ENCODE results near the gene AMZ1. TPM values are rescaled to one million over a fixed set of nuclear protein-coding genes. Genes with fewer than 3 reads are reported as not detected.
A peak's percentile ranks its signal among the peaks of the same experiment; 100 is the strongest.
"Not testable (repeated sequence)": the region's sequence is repeated elsewhere in the genome, so short reads cannot be mapped to it uniquely, and the experiment has no call there.

AMZ1 gene
- total RNA-seq, 4 donors from 2014 or later: 0.35 to 4.6 (median 4.4) TPM; not detected in 1

DNA sequence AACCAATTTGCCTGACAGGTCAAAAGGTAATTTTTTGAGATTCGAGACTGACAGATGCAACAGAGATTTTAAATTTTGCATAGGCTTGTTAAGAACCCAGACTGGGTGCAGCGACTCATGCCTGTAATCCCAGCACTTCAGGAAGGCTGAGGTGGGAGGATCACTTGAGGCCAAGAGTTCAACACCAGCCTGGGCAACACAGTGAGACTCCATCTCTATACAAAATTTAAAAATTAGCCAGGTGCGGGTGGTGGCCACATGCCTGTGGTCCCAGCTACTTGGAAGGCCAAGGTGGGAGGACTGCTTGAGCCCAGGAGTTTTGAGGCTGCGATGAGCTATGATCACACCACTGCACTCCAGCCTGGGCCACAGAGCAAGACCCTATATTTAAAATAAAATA, 34.6 kb downstream of the AMZ1 start:
- H3K4me1 ChIP-seq: no peaks in the 10 kb centered on the region

GRCh38 chr7:2723138-2723850, 35.3 kb downstream of the AMZ1 start:
- no peak for TF ChIP-seq POLR2A (IDR thresholded peaks at IDR 0.05)
- TF ChIP-seq, protein P1, sequence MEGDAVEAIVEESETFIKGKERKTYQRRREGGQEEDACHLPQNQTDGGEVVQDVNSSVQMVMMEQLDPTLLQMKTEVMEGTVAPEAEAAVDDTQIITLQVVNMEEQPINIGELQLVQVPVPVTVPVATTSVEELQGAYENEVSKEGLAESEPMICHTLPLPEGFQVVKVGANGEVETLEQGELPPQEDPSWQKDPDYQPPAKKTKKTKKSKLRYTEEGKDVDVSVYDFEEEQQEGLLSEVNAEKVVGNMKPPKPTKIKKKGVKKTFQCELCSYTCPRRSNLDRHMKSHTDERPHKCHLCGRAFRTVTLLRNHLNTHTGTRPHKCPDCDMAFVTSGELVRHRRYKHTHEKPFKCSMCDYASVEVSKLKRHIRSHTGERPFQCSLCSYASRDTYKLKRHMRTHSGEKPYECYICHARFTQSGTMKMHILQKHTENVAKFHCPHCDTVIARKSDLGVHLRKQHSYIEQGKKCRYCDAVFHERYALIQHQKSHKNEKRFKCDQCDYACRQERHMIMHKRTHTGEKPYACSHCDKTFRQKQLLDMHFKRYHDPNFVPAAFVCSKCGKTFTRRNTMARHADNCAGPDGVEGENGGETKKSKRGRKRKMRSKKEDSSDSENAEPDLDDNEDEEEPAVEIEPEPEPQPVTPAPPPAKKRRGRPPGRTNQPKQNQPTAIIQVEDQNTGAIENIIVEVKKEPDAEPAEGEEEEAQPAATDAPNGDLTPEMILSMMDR (IDR thresholded peaks at IDR 0.05): no peak
- H3K4me3 ChIP-seq: no peak overlapping the region
- no peaks in the 10 kb centered on the region for H3K4me1 ChIP-seq
- H3K36me3 ChIP-seq: no peaks in the 10 kb centered on the region
- H3K27me3 ChIP-seq: no peaks in the 10 kb centered on the region
- no peak overlapping the region for H3K27ac ChIP-seq
- DNase-seq: no peak
- H3K9me3 ChIP-seq: no peaks in the 10 kb centered on the region
- intact Hi-C loops (cut with DNase I; ENCODE audit: low total_unique reads): no loop called here

More for the DNA sequence above, 34.6 kb downstream of the AMZ1 start:
- Histone ChIP-seq H3K36me3 (no peaks in the 10 kb centered on the region), H3K27me3 (no peaks in the 10 kb centered on the region), H3K4me3 (no peak overlapping the region), H3K27ac (no peak overlapping the region), H3K9me3 (no peaks in the 10 kb centered on the region)
- intact Hi-C loops (cut with DNase I; ENCODE audit: low total_unique reads): no loop called here
- DNase-seq: no peak
- TF ChIP-seq, protein P1 (IDR thresholded peaks at IDR 0.05): no peak
- no peak for TF ChIP-seq POLR2A (IDR thresholded peaks at IDR 0.05)

GRCh38 chr7:2724036-2724435, 36.0 kb downstream of the AMZ1 start:
- intact Hi-C loops (cut with DNase I; ENCODE audit: low total_unique reads); H3K4me3 ChIP-seq; H3K36me3 ChIP-seq; H3K27ac ChIP-seq; H3K27me3 ChIP-seq; H3K4me1 ChIP-seq; H3K9me3 ChIP-seq; DNase-seq: not testable (repeated sequence)

- Histone ChIP-seq H3K36me3 (no peaks in the 10 kb centered on the region), H3K4me1 (no peaks in the 10 kb centered on the region), H3K4me3 (no peak overlapping the region), H3K27ac (no peak overlapping the region), H3K9me3 (no peaks in the 10 kb centered on the region), H3K27me3 (no peaks in the 10 kb centered on the region)
- intact Hi-C loops (cut with DNase I; ENCODE audit: low total_unique reads): no loop called here
- no peak for TF ChIP-seq POLR2A (IDR thresholded peaks at IDR 0.05)
- TF ChIP-seq, protein P1 (IDR thresholded peaks at IDR 0.05): no peak
- DNase-seq: peak in 1 of 2 donors; percentile 4
Observed at GRCh38 chr7:2724453-2725177, 36.6 kb downstream of the AMZ1 start.

GRCh38 chr7:2725178-2726105, 37.4 kb downstream of the AMZ1 start:
- TF ChIP-seq, protein P1 (IDR thresholded peaks at IDR 0.05): no peak
- TF ChIP-seq POLR2A (IDR thresholded peaks at IDR 0.05): no peak
- Histone ChIP-seq H3K4me3 (no peak overlapping the region), H3K4me1 (no peaks in the 10 kb centered on the region), H3K27ac (no peak overlapping the region), H3K27me3 (no peaks in the 10 kb centered on the region), H3K9me3 (no peaks in the 10 kb centered on the region), H3K36me3 (no peaks in the 10 kb centered on the region)
- DNase-seq: peak in 1 of 2 donors; percentile 10
- intact Hi-C loops (cut with DNase I; ENCODE audit: low total_unique reads): no loop called here
